Measurements from ENCODE around the gene SCAF1.

SCAF1 gene

GRCh38 chr19:49646586-49646985 is 4.6 kb downstream of the SCAF1 start:
- DNase-seq (ENCODE audit: low read depth in 3 of 3) = no peak

- DNase-seq (ENCODE audit: low read depth in 3 of 3) = no peak
These were observed 9.2 kb downstream of the SCAF1 start for GRCh38 chr19:49651029-49651819.

GRCh38 chr19:49651820-49652550 is 10.0 kb downstream of the SCAF1 start:
- no peak for DNase-seq (ENCODE audit: low read depth in 3 of 3)

GRCh38 chr19:49652551-49653465 is 10.8 kb downstream of the SCAF1 start:
- no peak for DNase-seq (ENCODE audit: low read depth in 3 of 3)

- no peak for DNase-seq (ENCODE audit: low read depth in 3 of 3)
These were observed 11.4 kb downstream of the SCAF1 start for GRCh38 chr19:49653466-49653806.

GRCh38 chr19:49654581-49654980 is 12.6 kb downstream of the SCAF1 start:
- DNase-seq (ENCODE audit: low read depth in 3 of 3) = no peak

GRCh38 chr19:49655570-49656455 is 13.8 kb downstream of the SCAF1 start:
- no peak for DNase-seq (ENCODE audit: low read depth in 3 of 3)

GRCh38 chr19:49656456-49657109 is 14.6 kb downstream of the SCAF1 start:
- DNase-seq (ENCODE audit: low read depth in 3 of 3) = no peak

GRCh38 chr19:49657493-49658138 is 15.6 kb downstream of the SCAF1 start:
- DNase-seq (ENCODE audit: low read depth in 3 of 3) = no peak

GRCh38 chr19:49658139-49658517 is 16.1 kb downstream of the SCAF1 start:
- DNase-seq (ENCODE audit: low read depth in 3 of 3) = no peak

- no peak for DNase-seq (ENCODE audit: low read depth in 3 of 3)
These were observed 16.8 kb downstream of the SCAF1 start for GRCh38 chr19:49658566-49659442.

- DNase-seq (ENCODE audit: low read depth in 3 of 3) = no peak
These were observed 18.4 kb downstream of the SCAF1 start for GRCh38 chr19:49660338-49660961.

- DNase-seq (ENCODE audit: low read depth in 3 of 3) = no peak
These were observed 20.0 kb downstream of the SCAF1 start for GRCh38 chr19:49662011-49662410.

GRCh38 chr19:49663224-49663623 is 21.2 kb downstream of the SCAF1 start:
- no peak for DNase-seq (ENCODE audit: low read depth in 3 of 3)

- peak; percentile 85 to 95 (median 87) for DNase-seq (ENCODE audit: low read depth in 3 of 3)
These were observed 22.4 kb downstream of the SCAF1 start for GRCh38 chr19:49664171-49665035.

- DNase-seq (ENCODE audit: low read depth in 3 of 3) = no peak
These were observed 23.0 kb downstream of the SCAF1 start for GRCh38 chr19:49665036-49665350.

GRCh38 chr19:49665351-49666119 is 23.5 kb downstream of the SCAF1 start, which contains the start of the genes BCL2L12 and IRF3:
TSS of gene BCL2L12 (plus strand) at chr19:49665933. CDS start at chr19:49666693, 760 bp downstream.
TSS of gene IRF3 (minus strand) at chr19:49665857. CDS start at chr19:49664838, 1,019 bp downstream.
- peak; percentile 98 to 99 (median 99) for DNase-seq (ENCODE audit: low read depth in 3 of 3)
